ENCODE results near the gene PPP2R2C. TPM values are rescaled to one million over a fixed set of nuclear protein-coding genes. Genes with fewer than 3 reads are reported as not detected.

Gene PPP2R2C
- total and polyA plus RNA-seq, 4 donors = 0.25 to 1.3 (median 0.65) TPM; not detected in 1

GRCh38 chr4:6507345-6507744 is 34.9 kb upstream of the PPP2R2C start:
- no peaks in the 10 kb centered on the region for H3K27me3 ChIP-seq (ENCODE audit: control insufficient read depth in 1 of 2, insufficient read depth in 2 of 2, low read length in 1 of 2)
- intact Hi-C loops (cut with DNase I) = no loop called here
- DNase-seq = no peak
- peaks cover 6% of the 10 kb centered on the region for H3K9me3 ChIP-seq (ENCODE audit: control insufficient read depth, low read length)
- H3K4me1 ChIP-seq (ENCODE audit: control insufficient read depth in 1 of 2, insufficient read depth in 2 of 2, low read length in 2 of 2) = no peaks in the 10 kb centered on the region
- WGBS, 2 donors = 83 to 88% methylated on average over 4 of the region's 4 CpGs
- no peak overlapping the region for H3K27ac ChIP-seq (ENCODE audit: low read depth in 1 of 2, low read length in 2 of 2)
- no peak overlapping the region for H3K4me3 ChIP-seq (ENCODE audit: low read length in 2 of 2)
- no peak for ATAC-seq (ENCODE audit: low FRiP score)
- no peaks in the 10 kb centered on the region for H3K36me3 ChIP-seq (ENCODE audit: control insufficient read depth in 1 of 2, insufficient read depth in 2 of 2, low read length in 1 of 2)

- Histone ChIP-seq H3K4me3 (ENCODE audit: low read length in 2 of 2) (no peak overlapping the region), H3K4me1 (ENCODE audit: control insufficient read depth in 1 of 2, insufficient read depth in 2 of 2, low read length in 2 of 2) (no peaks in the 10 kb centered on the region), H3K9me3 (ENCODE audit: control insufficient read depth, low read length) (peaks cover 7% of the 10 kb centered on the region), H3K27ac (ENCODE audit: low read depth in 1 of 2, low read length in 2 of 2) (no peak overlapping the region), H3K36me3 (ENCODE audit: control insufficient read depth in 1 of 2, insufficient read depth in 2 of 2, low read length in 1 of 2) (no peaks in the 10 kb centered on the region), H3K27me3 (ENCODE audit: control insufficient read depth in 1 of 2, insufficient read depth in 2 of 2, low read length in 1 of 2) (no peaks in the 10 kb centered on the region)
- DNase-seq (no peak), ATAC-seq (ENCODE audit: low FRiP score) (no peak)
- intact Hi-C loops (cut with DNase I) = no loop called here
- WGBS, 2 donors = 86 to 93% methylated on average over 3 of the region's 3 CpGs
Measured at GRCh38 chr4:6506616-6507140, 34.3 kb upstream of the PPP2R2C start.

GRCh38 chr4:6504900-6505496 is 32.6 kb upstream of the PPP2R2C start:
- intact Hi-C loops (cut with DNase I) = no loop called here
- Histone ChIP-seq H3K27me3 (ENCODE audit: control insufficient read depth in 1 of 2, insufficient read depth in 2 of 2, low read length in 1 of 2) (peaks cover 0 to 2% of the 10 kb centered on the region in 2 donors), H3K9me3 (ENCODE audit: control insufficient read depth, low read length) (peaks cover 8% of the 10 kb centered on the region), H3K4me1 (ENCODE audit: control insufficient read depth in 1 of 2, insufficient read depth in 2 of 2, low read length in 2 of 2) (no peaks in the 10 kb centered on the region), H3K4me3 (ENCODE audit: low read length in 2 of 2) (no peak overlapping the region), H3K27ac (ENCODE audit: low read depth in 1 of 2, low read length in 2 of 2) (no peak overlapping the region), H3K36me3 (ENCODE audit: control insufficient read depth in 1 of 2, insufficient read depth in 2 of 2, low read length in 1 of 2) (no peaks in the 10 kb centered on the region)
- 78 to 83% methylated on average over 5 of the region's 5 CpGs for WGBS, 2 donors
- DNase-seq (no peak), ATAC-seq (ENCODE audit: low FRiP score) (no peak)

GRCh38 chr4:6502747-6503465 is 30.5 kb upstream of the PPP2R2C start:
- Histone ChIP-seq H3K4me3 (ENCODE audit: low read length in 2 of 2) (no peak overlapping the region), H3K27ac (ENCODE audit: low read depth in 1 of 2, low read length in 2 of 2) (no peak overlapping the region), H3K36me3 (ENCODE audit: control insufficient read depth in 1 of 2, insufficient read depth in 2 of 2, low read length in 1 of 2) (no peaks in the 10 kb centered on the region), H3K9me3 (ENCODE audit: control insufficient read depth, low read length) (peaks cover 8% of the 10 kb centered on the region), H3K27me3 (ENCODE audit: control insufficient read depth in 1 of 2, insufficient read depth in 2 of 2, low read length in 1 of 2) (peaks cover 0 to 2% of the 10 kb centered on the region in 2 donors), H3K4me1 (ENCODE audit: control insufficient read depth in 1 of 2, insufficient read depth in 2 of 2, low read length in 2 of 2) (no peaks in the 10 kb centered on the region)
- 77 to 83% methylated on average over 6 of the region's 6 CpGs for WGBS, 2 donors
- ATAC-seq (ENCODE audit: low FRiP score) (no peak), DNase-seq (no peak)
- intact Hi-C loops (cut with DNase I) = no loop called here

GRCh38 chr4:6502147-6502546 is 29.7 kb upstream of the PPP2R2C start:
- intact Hi-C loops (cut with DNase I) = no loop called here
- Histone ChIP-seq H3K36me3 (ENCODE audit: control insufficient read depth in 1 of 2, insufficient read depth in 2 of 2, low read length in 1 of 2) (no peaks in the 10 kb centered on the region), H3K27ac (ENCODE audit: low read depth in 1 of 2, low read length in 2 of 2) (no peak overlapping the region), H3K4me3 (ENCODE audit: low read length in 2 of 2) (no peak overlapping the region), H3K27me3 (ENCODE audit: control insufficient read depth in 1 of 2, insufficient read depth in 2 of 2, low read length in 1 of 2) (peaks cover 0 to 2% of the 10 kb centered on the region in 2 donors), H3K4me1 (ENCODE audit: control insufficient read depth in 1 of 2, insufficient read depth in 2 of 2, low read length in 2 of 2) (no peaks in the 10 kb centered on the region), H3K9me3 (ENCODE audit: control insufficient read depth, low read length) (peaks cover 8% of the 10 kb centered on the region)
- 56 to 71% methylated on average over 6 of the region's 6 CpGs for WGBS, 2 donors
- DNase-seq (no peak), ATAC-seq (ENCODE audit: low FRiP score) (no peak)

GRCh38 chr4:6501171-6501570 is 28.8 kb upstream of the PPP2R2C start:
- intact Hi-C loops (cut with DNase I) = no loop called here
- H3K9me3 ChIP-seq (ENCODE audit: control insufficient read depth, low read length) = peaks cover 4% of the 10 kb centered on the region
- DNase-seq (no peak), ATAC-seq (ENCODE audit: low FRiP score) (no peak)
- H3K36me3 ChIP-seq (ENCODE audit: control insufficient read depth in 1 of 2, insufficient read depth in 2 of 2, low read length in 1 of 2) = no peaks in the 10 kb centered on the region
- 88 to 90% methylated on average over 4 of the region's 4 CpGs for WGBS, 2 donors
- H3K4me1 ChIP-seq (ENCODE audit: control insufficient read depth in 1 of 2, insufficient read depth in 2 of 2, low read length in 2 of 2) = no peaks in the 10 kb centered on the region
- H3K4me3 ChIP-seq (ENCODE audit: low read length in 2 of 2) = no peak overlapping the region
- peaks cover 0 to 2% of the 10 kb centered on the region in 2 donors for H3K27me3 ChIP-seq (ENCODE audit: control insufficient read depth in 1 of 2, insufficient read depth in 2 of 2, low read length in 1 of 2)
- no peak overlapping the region for H3K27ac ChIP-seq (ENCODE audit: low read depth in 1 of 2, low read length in 2 of 2)

- no peak overlapping the region for H3K27ac ChIP-seq (ENCODE audit: low read depth in 1 of 2, low read length in 2 of 2)
- H3K4me3 ChIP-seq (ENCODE audit: low read length in 2 of 2) = no peak overlapping the region
- no peak for ATAC-seq (ENCODE audit: low FRiP score)
- 67 to 76% methylated on average over 10 of the region's 10 CpGs for WGBS, 2 donors
- H3K4me1 ChIP-seq (ENCODE audit: control insufficient read depth in 1 of 2, insufficient read depth in 2 of 2, low read length in 2 of 2) = no peaks in the 10 kb centered on the region
- peaks cover 4% of the 10 kb centered on the region for H3K9me3 ChIP-seq (ENCODE audit: control insufficient read depth, low read length)
- intact Hi-C loops (cut with DNase I) = no loop called here
- peaks cover 0 to 2% of the 10 kb centered on the region in 2 donors for H3K27me3 ChIP-seq (ENCODE audit: control insufficient read depth in 1 of 2, insufficient read depth in 2 of 2, low read length in 1 of 2)
- no peak for DNase-seq
- H3K36me3 ChIP-seq (ENCODE audit: control insufficient read depth in 1 of 2, insufficient read depth in 2 of 2, low read length in 1 of 2) = no peaks in the 10 kb centered on the region
Measured at GRCh38 chr4:6500481-6501140, 28.2 kb upstream of the PPP2R2C start.

- no peaks in the 10 kb centered on the region for H3K36me3 ChIP-seq (ENCODE audit: control insufficient read depth in 1 of 2, insufficient read depth in 2 of 2, low read length in 1 of 2)
- H3K9me3 ChIP-seq (ENCODE audit: control insufficient read depth, low read length) = peaks cover 4% of the 10 kb centered on the region
- H3K27me3 ChIP-seq (ENCODE audit: control insufficient read depth in 1 of 2, insufficient read depth in 2 of 2, low read length in 1 of 2) = peaks cover 0 to 2% of the 10 kb centered on the region in 2 donors
- DNase-seq (no peak), ATAC-seq (ENCODE audit: low FRiP score) (no peak)
- 78 to 87% methylated on average over 6 of the region's 6 CpGs for WGBS, 2 donors
- no peak overlapping the region for H3K27ac ChIP-seq (ENCODE audit: low read depth in 1 of 2, low read length in 2 of 2)
- intact Hi-C loops (cut with DNase I) = no loop called here
- no peak overlapping the region for H3K4me3 ChIP-seq (ENCODE audit: low read length in 2 of 2)
- H3K4me1 ChIP-seq (ENCODE audit: control insufficient read depth in 1 of 2, insufficient read depth in 2 of 2, low read length in 2 of 2) = no peaks in the 10 kb centered on the region
Measured at GRCh38 chr4:6499238-6499600, 26.8 kb upstream of the PPP2R2C start.
